Stimulated activated CD4-positive, alpha-beta T cell treated with anti-CD3 and anti-CD28 coated beads, Interleukin-4, amount 100 ng/mL, for 4 hours (primary cell): ENCODE measurements around the gene MCM10.
"Not testable (repeated sequence)": the region's sequence is repeated elsewhere in the genome, so short reads cannot be mapped to it uniquely, and the experiment has no call there.

Experiments
- DNase-seq, 2 experiments: peaks; one replicate each; pipeline ENCODE4 v3.0.0-alpha.2; 2020

Gene MCM10

DNA sequence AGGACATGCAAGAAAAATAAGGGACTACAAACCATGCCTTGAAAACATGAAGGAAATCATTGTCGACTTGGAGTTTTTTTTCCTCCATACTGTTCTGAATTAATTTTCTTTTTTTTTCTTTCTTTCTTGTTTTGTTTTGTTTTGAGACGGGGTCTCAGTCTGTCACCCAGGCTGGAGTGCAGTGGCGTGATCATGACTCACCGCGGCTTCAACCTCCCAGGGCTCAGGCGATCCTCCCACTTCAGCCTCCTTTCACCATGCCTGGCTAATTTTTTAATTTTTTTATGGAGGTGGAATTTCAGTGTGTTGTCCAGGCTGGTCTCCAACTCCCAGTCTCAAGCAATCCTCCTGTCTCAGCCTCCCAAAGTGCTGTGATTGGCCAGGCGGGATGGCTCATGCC lies 61.2 kb downstream of the MCM10 start:
- DNase-seq: no peak

DNA sequence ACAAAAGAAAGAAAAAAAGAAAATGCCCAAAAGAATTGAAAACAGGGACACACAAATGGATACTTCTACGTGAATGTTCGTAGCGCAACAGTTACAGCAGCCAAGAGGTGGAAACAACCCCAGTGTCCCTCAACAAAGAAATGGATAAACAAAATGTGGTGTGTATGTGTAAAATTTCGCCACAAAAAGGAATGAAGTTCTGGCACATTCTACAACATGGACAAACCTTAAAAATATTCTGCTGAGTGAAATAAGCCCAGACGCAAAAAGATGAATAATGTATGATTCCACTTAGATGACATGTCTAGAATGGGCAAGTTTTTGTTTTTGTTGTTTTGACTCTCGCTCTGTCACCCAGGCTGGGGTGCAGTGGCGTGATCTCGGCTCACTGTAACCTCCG lies 61.9 kb downstream of the MCM10 start:
- DNase-seq: no peak

DNA sequence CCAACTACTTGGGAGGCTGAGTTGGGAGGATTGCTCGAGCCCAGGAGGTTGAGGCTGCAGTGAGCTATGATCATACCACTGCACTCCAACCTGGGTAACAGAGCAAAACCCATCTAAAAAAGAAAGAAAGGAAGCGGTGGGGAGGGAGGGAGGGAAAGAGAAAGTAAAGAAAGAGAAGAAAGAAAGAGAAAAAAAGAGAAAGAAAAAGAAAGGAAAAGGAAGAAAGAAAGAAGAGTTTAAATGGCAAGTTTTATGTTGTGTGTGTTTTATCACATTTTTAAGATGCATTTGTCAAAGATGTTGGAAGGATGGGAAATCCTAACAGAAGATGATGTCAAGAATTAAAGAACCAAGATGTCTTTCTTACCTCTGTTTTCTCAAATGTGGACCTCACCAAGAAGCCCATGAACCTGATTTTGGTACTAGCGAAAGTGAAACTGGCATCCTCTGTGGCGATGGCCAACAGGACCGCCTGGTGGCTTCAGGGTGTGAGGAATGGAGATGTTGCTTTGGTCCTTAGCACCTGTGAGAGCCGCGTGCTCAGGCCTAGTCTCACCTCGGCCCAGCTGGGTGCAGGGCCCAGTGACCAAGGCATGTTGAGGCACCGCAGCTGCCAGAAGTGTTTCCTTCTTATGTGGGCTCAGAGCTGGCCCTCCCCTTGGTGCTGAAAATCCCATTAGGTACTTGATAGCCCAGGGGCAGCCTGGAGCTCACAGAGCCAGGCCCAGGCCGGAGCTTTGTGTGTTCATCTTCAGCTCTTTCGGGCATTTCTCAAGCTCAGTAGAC lies 63.0 kb downstream of the MCM10 start:
- no peak for DNase-seq

DNA sequence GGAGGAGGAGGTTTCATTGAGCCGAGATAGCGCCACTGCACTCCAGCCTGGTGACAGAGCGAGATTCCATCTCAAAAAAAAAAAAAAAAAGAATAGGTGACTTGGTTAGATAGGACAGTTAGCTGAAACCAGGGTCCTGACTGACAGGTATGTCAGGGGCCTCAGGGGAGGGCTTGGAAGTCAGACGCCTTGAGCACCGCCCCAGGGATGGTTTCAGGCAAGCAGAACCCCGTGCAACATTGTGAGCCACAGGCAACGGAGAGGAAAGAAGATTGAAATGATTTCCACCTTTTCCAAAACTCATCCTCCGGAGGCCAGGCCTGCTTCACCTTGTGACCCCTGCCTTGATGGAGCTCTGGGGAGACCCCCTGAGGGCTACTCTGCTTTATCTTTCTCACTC lies 64.2 kb downstream of the MCM10 start:
- no peak for DNase-seq

DNA sequence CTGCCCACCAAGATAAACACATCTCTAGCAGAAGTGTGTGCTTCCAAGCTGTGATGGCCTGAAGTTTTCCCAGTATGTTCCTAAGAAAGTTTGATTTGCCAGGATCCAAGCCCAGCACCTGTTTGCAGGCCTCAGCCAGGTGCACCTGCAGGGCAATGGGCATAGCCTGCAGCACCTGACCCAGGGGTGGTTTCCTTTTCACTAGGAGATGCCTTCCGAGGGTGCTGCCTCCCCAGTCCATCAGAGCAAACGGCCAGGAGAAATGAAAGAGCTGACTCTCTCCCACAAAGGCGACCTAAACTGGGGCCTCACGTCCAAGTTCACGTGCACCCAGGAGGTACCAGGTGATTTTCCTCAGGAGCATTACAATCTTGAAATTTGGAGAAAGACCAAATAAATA lies 65.7 kb downstream of the MCM10 start:
- no peak for DNase-seq

DNA sequence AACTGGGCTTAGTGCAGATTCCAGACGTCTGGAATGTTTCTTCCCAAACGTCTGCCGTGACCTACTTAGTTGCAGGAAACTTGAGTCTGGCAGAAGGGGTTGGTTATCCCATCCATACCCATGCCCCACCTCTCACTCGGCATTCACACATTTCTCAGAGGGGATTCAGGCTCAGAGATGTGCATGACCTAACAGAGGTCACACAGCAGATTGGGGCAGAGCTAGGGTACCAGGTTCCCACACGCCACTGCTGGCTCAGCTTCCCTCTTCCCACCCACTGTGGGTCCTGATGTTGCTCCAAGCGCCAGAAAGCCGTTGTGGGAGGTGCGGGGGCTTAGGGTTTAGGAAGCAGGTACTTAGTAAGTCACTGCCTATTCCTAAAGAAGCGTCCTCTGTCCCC lies 69.8 kb downstream of the MCM10 start:
- no peak for DNase-seq

DNA sequence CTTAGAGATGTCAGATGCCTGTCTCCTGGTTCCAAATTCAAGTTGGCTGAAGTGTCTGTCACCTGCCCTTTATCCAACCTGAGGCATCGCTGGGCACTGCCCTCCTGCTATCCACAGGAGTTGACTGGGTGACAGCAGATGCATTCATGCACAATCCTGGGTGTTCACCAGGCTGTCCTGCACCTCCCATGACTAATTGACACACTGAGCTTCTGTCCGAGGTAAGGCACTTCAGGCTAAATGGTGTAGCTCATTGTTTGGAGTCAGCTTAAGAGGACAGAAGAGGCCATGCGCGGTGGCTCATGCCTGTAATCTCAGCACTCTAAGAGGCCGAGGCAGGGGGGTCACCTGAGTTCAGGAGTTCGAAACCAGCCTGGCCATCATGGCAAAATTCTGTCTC lies 70.5 kb downstream of the MCM10 start:
- DNase-seq: no peak

DNA sequence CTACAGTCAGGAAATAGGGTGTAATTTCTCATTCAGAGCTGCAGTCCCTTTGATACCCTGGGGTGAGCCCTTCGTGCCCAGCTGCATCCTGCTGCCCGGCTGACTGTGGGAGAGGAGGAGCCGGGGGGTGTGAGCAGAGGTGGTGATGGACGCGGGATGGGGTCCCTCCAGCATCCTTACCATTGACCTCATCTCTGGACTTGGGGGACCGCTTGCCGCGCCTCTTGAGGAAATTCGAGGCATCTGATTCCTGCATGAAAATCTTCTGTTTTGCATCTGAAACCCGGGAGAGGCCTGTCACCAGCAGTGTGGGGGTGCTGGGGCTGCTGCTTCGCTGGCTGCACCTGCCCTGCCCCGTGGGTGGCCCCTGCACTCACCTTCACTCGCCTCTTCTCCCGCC lies 72.0 kb downstream of the MCM10 start:
- no peak for DNase-seq

DNA sequence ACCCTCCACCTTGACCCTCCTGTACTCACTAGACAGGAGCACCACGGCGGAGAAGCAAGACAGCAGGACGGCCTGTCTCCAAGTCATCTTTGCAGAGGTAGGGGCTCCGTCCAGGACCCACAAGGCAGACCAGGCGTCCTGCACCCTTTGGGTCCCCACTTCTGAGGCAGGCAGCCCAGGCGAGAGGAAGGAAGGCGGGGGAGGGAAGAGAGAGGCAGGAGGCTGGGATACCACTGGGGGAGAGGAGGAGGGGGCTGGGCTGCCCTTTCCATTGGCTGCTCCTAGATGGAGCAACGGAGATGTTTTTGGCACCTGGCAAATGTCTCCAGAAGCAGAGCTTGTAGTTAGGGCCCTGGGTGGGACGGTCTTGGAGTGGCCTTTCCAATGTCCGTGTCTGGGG lies 72.8 kb downstream of the MCM10 start, which contains the start of gene UCMA:
Gene UCMA (minus strand): TSS at position 203 of the 400 bp plus-strand sequence. CDS start 116 bp downstream, at position 87.
- no peak for DNase-seq

DNA sequence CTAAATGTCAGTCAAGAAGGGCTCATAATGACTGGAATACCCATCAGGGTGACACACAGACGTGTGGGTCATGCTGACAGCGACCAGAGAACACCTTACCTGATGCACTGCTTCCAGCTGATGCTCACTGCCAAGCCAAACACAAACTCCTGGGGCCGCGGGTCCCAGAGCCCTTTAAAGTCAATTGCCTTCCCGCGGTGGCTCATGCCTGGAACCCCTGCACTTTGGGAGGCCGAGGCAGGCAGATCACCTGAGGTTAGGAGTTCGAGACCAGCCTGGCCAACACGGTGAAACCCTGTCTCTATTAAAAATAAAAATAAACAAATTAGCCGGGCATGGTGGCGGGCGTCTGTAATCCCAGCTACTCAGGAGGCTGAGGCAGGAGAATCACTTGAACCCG lies 73.4 kb downstream of the MCM10 start:
- not testable (repeated sequence) for DNase-seq

DNA sequence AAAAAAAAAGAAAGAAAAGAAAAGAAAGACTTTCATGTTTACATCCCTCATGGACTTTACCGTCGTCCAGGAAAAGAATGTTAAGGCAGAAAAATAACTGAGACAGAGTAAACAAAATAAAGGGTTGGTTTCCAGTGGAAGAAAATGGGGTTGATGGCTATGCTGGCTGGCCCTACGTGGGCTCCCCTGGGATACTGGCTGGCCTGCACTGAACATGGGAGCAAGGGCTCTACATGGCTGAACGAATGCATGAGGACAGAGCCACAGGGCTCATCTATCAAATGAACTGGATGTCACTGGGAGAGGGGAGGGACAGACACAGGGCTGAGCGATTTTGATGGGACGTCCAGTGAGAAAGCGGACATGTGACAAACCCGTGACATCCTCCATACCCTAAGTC lies 75.3 kb downstream of the MCM10 start:
- no peak for DNase-seq

DNA sequence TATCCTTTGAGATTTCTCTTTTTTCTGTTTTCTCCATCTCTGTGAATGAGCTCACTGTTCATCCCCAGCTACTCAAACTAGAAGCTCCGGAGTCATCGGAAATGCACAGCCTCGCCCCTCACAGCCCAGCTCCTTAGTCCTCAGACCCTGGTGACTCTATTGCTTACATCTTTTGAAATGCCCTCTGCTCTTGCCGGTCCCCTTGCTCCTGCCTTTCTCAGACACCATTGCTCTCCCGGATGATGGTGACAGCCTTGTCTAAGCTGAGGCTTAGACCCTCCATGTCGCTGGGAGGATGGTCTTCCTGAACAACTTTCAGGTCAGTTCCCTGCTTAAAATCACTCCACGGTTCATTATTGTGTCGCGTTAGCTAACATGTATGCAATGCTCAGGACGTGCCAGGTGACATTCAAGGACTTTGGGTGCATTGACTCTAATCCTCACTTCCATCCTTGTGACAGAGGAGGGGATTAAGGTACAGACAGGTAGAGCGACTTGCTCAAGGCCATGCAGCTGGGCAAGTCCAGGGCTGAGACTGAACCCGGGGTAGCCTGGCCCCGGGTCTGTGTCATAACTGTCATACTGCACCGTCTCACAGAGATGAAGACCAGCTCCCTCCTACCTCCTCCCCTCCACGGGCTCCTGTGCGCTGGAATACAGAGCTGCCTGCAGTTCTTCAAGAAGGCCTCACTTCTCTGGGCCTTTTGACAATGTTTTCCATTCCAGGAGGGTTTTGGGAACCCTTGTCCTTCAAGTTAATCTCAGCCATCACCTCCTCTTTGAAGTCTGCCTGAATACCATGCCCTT lies 77.1 kb downstream of the MCM10 start:
- no peak for DNase-seq

DNA sequence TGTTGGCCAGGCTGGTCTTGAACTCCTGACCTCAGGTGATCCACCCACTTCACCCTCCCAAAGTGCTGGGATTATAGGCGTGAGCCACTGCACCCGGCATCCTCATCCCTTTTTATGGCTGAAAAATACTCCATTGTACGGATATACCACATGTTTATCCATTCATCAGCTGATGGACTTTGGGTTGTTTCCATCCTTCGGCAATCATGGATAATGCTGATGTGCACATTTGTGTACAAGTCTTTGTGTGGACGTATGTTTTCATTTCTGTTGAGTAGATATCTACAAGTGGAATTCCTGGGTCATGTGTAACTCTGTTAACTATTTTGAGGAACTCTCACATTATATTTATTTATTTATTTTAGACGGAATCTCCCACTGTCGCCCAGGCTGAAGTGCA lies 78.6 kb downstream of the MCM10 start:
- no peak for DNase-seq

DNA sequence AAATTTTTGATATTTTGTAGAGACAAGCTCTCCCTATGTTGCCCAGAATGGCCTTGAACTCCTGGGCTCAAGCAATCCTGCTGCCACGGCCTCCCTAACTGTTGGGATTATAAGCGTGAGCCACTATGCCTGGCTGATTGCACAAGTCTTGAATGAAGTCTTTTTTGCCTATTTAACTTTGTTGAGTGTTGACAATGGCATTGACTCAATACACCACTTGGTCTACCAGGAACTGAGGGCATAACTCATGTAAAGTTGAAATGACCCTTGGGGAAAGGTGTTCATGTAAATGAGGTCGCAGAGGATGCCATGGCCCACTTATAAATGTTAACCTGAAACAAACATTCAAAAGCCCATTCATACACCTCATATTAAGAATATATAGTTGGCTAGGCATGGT lies 80.3 kb downstream of the MCM10 start:
- no peak for DNase-seq

DNA sequence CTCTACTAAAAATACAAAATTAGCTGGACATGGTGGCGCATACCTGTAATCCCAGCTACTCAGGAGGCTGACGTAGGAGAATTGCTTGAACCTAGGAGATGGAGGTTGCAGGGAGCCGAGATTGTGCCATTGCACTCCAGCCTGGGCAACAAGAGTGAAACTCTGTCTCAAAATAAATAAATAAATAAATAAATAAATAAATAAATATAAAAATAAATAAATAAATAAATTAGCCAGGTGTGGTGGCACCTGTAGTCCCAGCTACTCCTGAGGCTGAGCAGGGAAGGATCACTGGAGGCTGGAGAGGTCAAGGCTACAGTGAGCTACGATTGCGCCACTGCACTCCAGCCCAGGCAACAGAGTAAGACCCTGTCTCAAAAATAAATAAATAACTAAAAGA lies 80.9 kb downstream of the MCM10 start:
- DNase-seq: not testable (repeated sequence)

DNA sequence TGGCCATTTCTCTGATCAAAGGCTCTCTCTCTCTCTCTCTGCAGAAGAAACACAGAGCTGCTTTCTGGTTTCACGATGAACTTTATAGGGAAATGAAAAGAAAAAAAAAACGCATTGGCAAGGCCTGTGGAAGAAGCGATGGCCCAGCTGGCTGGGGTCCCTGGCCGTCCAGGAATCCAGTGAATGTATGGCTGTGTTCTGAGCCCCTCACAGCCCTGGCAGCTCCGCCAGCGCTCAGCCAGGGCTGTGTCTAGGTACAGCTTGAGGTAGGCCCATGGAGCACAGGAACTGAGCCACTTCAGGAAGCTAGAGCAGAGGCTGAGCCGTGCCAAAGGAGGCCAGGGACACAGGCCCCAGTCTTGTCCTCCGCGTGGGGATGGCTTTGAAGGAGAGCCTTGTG lies 85.9 kb downstream of the MCM10 start:
- DNase-seq: no peak

DNA sequence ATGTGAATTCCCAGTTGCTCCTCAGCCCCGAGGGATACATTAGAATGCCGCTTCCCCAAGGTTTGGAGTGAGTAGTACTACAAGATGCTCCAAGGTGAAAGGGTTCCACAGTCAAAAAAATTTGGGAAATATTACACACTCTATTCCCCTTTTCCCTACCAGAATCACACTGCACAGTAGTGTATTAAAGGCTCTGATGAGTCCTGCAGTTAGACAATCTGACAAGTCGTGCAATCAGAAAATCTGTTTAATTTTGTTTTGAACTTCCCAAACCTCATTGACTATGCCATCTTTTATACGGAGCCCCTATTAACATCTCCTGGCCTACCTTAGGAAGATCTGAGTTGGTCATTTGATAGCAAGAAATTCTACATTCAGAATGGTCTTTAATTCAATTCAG lies 86.4 kb downstream of the MCM10 start:
- no peak for DNase-seq

DNA sequence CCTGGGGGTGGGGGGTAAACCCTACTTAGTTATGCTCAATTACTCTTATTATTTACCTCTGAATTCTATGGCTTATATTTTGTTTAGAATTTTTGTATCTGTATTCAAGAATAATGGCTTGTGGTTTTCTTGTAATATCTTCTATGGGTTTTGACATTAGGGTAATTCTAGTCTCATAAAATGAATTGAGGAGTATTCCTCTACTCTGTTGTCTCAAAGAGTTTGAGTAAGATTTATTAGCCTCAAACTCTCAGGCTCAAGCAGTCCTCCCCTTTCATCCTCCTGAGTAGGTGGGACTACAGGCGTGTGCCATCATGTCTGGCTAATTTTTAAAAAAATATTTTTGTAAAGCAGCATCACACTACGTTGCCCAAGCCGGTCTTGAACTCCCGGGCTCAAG lies 92.4 kb downstream of the MCM10 start:
- DNase-seq: no peak

DNA sequence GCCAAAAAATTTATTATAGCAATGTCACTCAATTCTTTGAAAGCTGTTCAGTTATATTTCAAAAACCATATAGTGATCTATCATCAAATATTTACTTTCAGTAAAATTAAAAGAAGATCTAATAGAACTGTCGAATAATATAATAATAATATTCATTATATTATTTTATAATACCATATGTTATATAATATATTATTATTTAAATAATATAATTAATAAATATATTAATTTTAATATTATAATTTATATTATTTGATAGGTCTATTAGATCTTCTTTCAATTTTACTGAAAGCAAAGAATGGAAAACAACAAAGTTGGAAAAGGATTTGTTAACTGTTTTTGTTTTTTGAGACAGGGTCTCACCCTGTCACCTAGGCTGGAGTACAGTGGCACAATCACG lies 95.3 kb downstream of the MCM10 start:
- DNase-seq: no peak

DNA sequence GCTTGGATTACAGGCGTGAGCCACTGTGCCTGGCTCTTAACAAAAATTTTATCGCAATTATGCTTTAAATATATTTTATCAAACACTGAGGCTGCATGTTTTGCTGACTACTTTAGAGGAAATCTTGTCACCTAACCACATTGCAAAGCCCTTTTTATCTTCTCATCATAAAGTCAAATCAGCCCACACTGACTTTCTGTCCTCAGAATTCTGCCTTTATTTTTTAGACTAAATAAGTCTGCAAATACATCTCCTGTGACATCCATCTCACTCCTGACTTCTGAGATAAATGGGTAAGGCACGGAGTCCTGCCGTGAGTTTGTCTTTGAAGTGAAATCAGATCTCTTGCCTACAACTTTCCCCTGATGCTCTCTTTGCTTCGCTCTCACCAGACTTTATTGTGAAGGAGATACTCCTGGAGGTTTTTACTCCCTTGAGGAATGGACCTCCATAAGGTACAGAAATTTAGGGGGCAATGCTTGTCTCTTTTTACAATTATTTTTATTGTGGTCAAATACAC lies 96.3 kb downstream of the MCM10 start:
- no peak for DNase-seq
